Stimulated activated CD4-positive, alpha-beta T cell treated with anti-CD3 and anti-CD28 coated beads, Interleukin-15, amount 100 ng/mL, for 1 hour (primary cell): Measurements from ENCODE around the gene TRUB1.
"Not testable (repeated sequence)": the region's sequence is repeated elsewhere in the genome, so short reads cannot be mapped to it uniquely, and the experiment has no call there.

Experiments
- DNase-seq, 2 donors: peaks; one replicate each; pipeline ENCODE4 v3.0.0-alpha.2; 2020; ENCODE audit warnings: low read depth in 1 of 2, low spot score in 1 of 2

The TRUB1 gene

GRCh38 chr10:114923551-114923950 lies 14.4 kb upstream of the TRUB1 start:
- DNase-seq = no peak

- DNase-seq = no peak
These were observed 12.1 kb upstream of the TRUB1 start for GRCh38 chr10:114925587-114926586.

DNA sequence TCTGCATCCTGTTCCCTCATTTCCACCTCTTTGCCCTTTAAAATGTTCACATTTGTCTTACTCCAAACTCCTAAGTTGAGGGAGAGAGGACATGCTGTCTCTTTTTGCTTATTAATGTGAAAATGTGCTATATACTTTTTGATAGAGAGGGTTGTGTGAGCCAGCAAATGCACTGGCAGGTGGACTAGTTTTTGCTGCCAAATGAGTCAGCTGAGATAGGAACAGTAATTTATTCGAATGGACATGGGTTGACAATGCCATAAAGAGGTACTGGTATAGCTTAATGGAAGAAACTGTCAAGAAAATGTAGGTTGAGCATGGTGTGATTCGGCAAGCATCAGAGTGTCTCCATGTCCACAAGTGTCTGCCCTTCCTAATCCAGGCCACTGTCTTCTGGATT lies 9.2 kb upstream of the TRUB1 start:
- DNase-seq = no peak

DNA sequence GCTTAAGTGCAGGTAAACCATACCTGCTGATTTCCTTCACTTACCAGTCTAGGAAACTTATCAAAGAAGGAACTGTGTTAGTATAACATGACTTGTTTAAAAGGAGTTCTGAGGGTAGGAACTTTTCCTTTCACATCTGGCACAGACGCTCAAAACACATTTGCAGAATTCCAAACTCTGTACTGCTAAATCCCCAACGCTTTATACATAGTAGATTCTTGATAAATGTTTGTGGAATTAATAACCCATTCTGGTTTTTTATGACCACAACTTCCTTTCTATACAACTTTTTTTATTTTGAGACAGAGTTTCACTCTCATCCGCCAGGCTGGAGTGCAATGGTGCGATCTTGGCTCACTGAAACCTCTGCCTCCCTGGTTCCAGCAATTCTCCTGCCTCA lies 7.7 kb upstream of the TRUB1 start:
- no peak for DNase-seq

DNA sequence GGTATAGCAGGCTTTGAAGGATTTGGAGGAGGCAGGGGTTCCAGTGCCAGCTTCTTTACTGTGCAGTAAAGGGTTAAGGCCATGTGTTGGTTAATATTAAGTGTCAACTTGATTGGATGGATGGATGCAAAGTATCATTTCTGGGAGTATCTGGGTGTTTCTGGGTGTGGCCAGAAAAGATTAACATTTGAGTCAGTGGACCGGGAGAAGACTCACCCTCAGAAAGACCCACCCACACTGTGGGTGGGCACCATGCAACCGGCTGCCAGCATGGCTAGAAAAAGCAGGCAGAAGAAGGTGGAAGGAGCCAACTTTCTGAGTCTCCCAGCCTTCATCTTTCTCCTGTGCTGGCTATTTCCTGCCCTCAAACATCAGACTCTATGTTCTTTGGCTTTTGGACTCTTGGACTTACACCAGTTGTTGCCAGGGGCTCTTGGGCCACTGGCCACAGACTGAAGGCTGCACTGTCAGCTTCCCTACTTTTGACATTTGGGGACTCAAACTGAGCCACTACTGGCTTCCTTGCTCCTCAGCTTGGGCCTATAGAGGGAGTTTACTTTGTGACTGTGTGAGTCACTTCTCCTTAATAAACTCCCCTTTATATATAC lies 6.8 kb upstream of the TRUB1 start:
- DNase-seq = no peak

DNA sequence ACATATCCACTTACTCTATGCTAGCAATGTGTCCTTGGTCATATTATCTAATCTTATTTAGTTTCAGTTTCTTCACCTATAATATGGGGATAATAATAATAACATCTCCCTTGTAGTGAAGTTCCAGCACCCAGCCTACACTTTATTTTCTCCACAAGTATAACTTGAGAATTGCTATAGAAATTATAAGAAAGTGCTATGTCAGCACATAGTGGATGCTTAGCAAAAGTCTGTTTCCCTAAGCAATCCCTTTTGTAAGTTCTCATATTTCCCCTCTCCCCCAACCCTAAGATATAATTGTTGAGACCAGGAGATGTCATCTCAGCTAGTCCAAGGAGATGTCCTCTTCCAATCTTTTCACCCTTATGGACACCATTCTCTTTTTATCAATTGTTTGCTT lies 5.8 kb upstream of the TRUB1 start:
- DNase-seq = no peak

DNA sequence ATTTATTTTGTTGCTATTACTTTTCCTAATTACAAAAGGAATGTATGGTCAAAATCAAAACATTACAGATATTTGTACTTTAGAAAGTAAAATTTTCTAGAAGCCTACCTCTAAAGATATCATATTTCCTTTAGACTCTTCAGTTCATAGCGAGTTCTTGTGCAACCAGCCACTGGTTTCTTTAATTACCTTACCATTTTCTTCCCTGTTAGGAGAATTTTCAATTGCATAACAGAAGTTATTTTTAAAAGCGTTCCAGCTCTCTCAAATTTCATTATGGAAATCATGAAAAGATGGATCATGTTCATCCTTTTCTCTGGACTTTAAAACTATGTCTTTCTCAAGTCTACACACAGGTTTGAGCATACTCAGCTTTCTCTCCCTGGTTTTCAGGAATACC lies 5.0 kb upstream of the TRUB1 start:
- DNase-seq = no peak

DNA sequence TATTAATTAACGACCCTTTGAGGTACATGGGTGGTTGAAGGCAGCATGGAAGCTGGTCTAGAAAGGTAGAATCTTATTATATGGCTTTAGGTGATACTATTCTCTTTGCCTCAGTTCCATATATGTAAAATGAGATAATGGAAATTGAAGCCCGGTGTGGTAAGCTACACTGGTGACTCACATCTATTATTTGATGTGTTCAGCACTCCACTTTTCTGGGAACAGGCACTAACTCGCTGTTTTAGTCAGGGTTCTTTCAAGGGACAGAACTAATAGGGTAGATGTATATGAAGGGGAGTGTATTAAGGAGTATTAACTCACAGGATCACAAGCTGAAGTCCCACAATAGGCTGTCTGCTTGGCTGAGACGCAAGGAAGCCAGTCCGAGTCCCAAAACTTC lies 4.4 kb upstream of the TRUB1 start:
- DNase-seq = no peak

DNA sequence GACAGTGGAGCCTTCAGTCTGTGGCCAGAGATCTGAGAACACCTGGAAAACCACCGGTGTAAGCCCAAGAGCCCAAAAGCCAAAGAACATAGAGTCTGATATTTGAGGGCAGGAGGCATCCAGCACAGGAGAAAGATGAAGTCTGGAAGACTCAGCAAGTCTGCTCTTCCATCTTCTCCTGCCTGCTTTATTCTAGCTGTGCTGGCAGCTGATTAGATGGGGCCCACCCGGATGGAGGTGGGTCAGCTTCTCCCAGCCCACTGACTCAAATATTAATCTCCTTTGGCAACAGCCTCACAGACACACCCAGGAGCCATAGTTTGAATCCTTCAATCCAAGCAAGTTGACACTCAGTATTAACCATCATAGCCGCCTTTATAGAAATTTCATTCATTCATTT lies 4.0 kb upstream of the TRUB1 start:
- DNase-seq = not testable (repeated sequence)

- no peak for DNase-seq
These were observed 830 bp downstream of the TRUB1 start for GRCh38 chr10:114938856-114939193.

DNA sequence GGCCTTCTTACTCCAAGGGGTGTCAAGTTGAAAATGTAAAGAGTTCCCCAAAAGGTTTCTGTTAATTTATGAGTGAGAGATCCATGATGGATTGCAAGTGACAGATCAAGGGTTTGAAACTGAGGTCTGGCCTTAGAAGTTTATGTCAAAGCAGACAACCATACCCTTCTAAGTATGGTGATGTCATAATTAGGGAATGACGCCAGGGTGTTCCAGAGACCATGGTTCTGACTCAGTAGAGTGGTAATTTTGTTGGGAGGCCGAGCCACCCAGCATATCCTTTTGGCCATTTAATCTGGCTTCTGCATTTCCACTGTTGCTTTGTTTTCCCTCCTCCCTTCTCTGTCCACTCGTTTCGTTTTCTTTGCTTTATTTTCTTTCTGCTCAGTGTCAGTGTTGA lies 2.7 kb downstream of the TRUB1 start:
- DNase-seq = no peak

GRCh38 chr10:114943000-114943399 lies 5.0 kb downstream of the TRUB1 start:
- no peak for DNase-seq

DNA sequence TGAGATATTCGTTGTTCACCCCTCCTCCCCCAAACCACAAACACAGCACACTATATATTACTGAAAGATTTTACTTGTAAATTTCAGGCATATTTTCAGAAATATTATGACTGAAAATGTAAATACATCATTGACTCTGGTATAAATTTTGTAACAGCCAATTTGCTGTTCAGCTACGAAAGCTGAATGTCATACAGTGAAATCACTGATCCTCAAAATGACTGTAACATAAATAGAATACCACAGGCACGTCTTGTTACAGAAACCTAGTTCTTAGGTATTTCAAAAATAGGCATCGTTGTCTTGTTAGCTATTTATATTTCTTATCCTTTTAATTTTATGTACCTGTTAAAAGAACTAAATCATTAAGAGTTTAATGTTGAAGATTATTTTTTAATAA lies 15.1 kb downstream of the TRUB1 start:
- no peak for DNase-seq

DNA sequence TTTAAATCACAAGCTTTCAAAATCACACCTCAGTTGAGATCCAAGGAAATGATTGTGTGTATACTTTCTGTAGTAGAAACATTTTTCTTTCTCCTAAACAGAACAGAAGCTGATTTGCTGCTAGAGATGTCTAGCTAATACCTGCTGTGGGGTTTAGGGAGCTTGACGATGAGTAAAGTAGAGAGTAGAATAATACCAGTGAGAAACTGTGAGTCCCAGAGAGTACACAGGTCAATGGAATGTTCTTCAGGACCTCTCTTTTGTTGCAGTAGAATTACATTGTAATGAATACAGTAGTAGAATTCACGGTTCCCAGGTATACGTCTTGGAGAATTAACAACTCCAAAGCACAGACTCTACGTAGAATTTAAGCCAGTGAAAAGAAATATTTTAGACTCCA lies 18.0 kb downstream of the TRUB1 start:
- no peak for DNase-seq

GRCh38 chr10:114956466-114956865 lies 18.5 kb downstream of the TRUB1 start:
- DNase-seq = no peak

DNA sequence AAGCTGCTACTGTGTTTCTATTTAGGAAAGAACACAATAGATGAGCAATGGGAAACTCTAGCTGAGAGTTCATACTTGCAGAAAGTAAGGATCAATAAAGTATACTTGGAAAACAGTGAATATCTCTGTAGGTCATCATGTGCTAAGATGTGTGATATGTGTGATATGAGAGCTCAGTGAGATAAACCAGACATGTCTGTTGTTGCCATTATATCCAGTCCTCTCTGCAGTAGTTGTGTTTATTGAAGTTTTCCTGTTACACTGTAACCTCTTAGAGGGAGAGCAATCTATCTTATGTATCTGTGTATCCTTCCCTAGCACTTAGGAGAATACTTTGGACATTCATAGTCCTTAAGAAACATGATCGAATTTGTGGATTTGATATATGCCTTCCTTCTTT lies 19.1 kb downstream of the TRUB1 start:
- no peak for DNase-seq

- no peak for DNase-seq
These were observed 19.7 kb downstream of the TRUB1 start for GRCh38 chr10:114957673-114958072.

GRCh38 chr10:114962441-114962840 lies 24.4 kb downstream of the TRUB1 start:
- DNase-seq = no peak

DNA sequence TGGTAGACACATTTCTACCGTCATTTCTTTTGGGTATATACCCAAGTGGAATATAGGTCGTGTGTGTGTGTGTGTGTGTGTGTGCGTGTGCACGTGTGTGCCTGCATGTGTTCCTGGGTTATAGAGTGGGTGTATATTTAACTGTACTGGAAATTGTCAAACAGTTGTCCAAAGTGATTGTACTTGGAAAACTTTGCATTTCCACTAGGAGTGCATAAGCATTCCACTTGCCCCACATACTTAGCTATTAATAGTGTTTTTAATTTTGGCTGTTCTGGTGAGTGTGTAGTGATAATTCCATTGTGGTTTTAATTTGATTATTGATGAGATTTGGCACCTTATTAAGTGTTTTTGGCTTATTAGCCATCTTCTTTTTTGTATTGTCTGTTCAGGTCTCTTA lies 25.9 kb downstream of the TRUB1 start:
- DNase-seq = no peak

DNA sequence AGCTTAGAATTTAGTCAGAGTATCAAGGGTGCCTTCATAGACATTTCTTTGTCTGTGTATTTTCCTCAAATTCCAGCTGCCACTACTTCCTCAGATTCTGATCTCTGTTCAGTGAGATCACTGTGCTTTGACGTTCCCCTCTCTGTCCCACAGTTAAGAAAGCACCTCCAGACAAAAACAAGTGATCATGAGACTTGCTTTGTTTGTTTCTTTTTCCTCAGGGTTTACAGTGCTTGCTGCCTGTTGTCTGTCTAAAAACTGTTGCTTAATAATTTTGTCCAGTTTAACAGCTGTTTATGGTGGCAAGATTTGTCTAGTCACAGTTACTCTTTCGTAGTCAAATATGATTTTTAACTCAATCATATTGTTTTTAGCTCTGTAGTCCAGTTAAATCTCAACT lies 29.1 kb downstream of the TRUB1 start:
- no peak for DNase-seq

GRCh38 chr10:114970515-114970914 lies 32.5 kb downstream of the TRUB1 start:
- no peak for DNase-seq

GRCh38 chr10:114973306-114973705 lies 35.3 kb downstream of the TRUB1 start:
- no peak for DNase-seq

GRCh38 chr10:114973997-114974396 lies 36.0 kb downstream of the TRUB1 start:
- DNase-seq = no peak
